Endothelial cell (in vitro differentiated cells): Measurements from ENCODE around the gene CD58. TPM values are rescaled to one million over a fixed set of nuclear protein-coding genes. Genes with fewer than 3 reads are reported as not detected.

Experiments used
- DNase-seq: peaks from one replicate; pipeline ENCODE4 v3.0.0; 2021; ENCODE audit warnings: low spot score
- H3K27ac Mint-ChIP-seq: one replicate; pipeline ENCODE4 v1.8.0; 2021; ENCODE audit warnings: mixed read lengths, inconsistent platforms; ENCODE audit not compliant: unreplicated experiment
- H3K27me3 Mint-ChIP-seq: one replicate; pipeline ENCODE4 v1.8.0; 2021; ENCODE audit warnings: mild to moderate bottlenecking, moderate library complexity, mixed read lengths, inconsistent platforms; ENCODE audit not compliant: unreplicated experiment
- H3K36me3 Mint-ChIP-seq: one replicate; pipeline ENCODE4 v1.8.0; 2021; ENCODE audit warnings: mild to moderate bottlenecking, low read depth, mixed read lengths, inconsistent platforms; ENCODE audit not compliant: unreplicated experiment
- H3K4me1 Mint-ChIP-seq: one replicate; pipeline ENCODE4 v1.8.0; 2021; ENCODE audit warnings: mild to moderate bottlenecking, mixed read lengths, inconsistent platforms; ENCODE audit not compliant: unreplicated experiment
- H3K4me3 Mint-ChIP-seq: one replicate; pipeline ENCODE4 v1.8.0; 2021; ENCODE audit warnings: mild to moderate bottlenecking, mixed read lengths, inconsistent platforms; ENCODE audit not compliant: unreplicated experiment
- H3K9me3 Mint-ChIP-seq: one replicate; pipeline ENCODE4 v1.8.0; 2021; ENCODE audit warnings: mixed read lengths, inconsistent platforms; ENCODE audit not compliant: unreplicated experiment
- total RNA-seq: library from RNA; stranded (reverse); fragmentation: NEBNext Ultra II Directional; extraction: Animal tissue kit (Norgen Biotek cat#: 25700); gene quantifications from one replicate; pipeline ENCODE4 v1.2.1, GENCODE V29; 2021; ENCODE audit not compliant: unreplicated experiment
- TF ChIP-seq, protein P1 (sequence below): fragments of 200-600 bp; sonication (generic); IDR thresholded peaks from one replicate; pipeline ENCODE4 v1.5.0; 2021; ENCODE audit warnings: antibody characterized with exemption; ENCODE audit not compliant: unreplicated experiment

Gene CD58
- total RNA-seq, 1 donor from 2014 or later = 9.0 TPM

DNA sequence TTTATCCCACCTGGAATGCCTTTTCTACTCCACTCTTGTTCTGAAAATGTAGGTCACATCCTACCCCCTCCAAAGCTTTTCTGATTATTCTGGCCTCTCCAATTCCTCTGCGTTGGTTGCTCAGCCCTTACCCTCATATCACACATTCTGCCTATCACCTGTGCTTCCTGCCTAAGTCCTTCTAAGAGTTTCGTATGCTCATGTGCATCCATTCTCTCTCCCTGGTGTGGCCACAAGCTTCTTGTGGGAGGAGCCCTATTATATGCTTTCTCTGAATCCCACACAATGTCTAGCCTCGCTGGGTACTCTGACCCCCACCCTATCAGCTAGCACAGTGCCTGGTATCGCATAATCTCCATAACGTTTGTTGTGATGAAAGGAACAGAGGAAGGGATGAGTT lies 54.2 kb downstream of the CD58 start:
- H3K4me3 Mint-ChIP-seq = no peak overlapping the region
- H3K9me3 Mint-ChIP-seq = no peaks in the 10 kb centered on the region
- DNase-seq = no peak

DNA sequence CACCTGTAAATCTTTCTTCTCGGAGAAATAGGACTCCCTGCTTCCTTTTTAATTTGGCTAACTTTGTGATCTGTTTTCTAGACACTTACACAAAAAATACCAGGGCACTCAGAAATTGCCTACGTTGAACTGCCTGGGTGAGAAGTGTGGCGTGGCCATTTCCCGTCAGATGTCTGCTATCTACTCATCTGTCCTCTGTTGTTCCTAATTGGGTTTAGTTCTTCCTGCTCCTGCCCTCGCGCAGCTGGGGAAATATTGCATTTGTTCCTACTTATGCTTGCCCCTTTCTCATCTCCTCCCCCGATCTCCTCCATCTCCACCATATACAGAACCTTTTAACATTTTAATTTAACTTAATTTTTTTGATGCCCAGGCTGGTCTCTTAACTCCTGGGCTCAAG lies 55.1 kb downstream of the CD58 start:
- no peak for DNase-seq
- peaks cover 4% of the 10 kb centered on the region for H3K9me3 Mint-ChIP-seq
- H3K4me1 Mint-ChIP-seq = peaks cover 11% of the 10 kb centered on the region
- peaks cover 5% of the 10 kb centered on the region for H3K27me3 Mint-ChIP-seq
- TF ChIP-seq, protein P1, sequence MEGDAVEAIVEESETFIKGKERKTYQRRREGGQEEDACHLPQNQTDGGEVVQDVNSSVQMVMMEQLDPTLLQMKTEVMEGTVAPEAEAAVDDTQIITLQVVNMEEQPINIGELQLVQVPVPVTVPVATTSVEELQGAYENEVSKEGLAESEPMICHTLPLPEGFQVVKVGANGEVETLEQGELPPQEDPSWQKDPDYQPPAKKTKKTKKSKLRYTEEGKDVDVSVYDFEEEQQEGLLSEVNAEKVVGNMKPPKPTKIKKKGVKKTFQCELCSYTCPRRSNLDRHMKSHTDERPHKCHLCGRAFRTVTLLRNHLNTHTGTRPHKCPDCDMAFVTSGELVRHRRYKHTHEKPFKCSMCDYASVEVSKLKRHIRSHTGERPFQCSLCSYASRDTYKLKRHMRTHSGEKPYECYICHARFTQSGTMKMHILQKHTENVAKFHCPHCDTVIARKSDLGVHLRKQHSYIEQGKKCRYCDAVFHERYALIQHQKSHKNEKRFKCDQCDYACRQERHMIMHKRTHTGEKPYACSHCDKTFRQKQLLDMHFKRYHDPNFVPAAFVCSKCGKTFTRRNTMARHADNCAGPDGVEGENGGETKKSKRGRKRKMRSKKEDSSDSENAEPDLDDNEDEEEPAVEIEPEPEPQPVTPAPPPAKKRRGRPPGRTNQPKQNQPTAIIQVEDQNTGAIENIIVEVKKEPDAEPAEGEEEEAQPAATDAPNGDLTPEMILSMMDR = no peak
- H3K4me3 Mint-ChIP-seq = no peak overlapping the region
- H3K36me3 Mint-ChIP-seq = peaks cover 10% of the 10 kb centered on the region
- H3K27ac Mint-ChIP-seq = no peak overlapping the region

More for the DNA sequence above, 54.2 kb downstream of the CD58 start:
- H3K4me1 Mint-ChIP-seq = peaks cover 11% of the 10 kb centered on the region
- H3K27ac Mint-ChIP-seq = no peak overlapping the region
- H3K36me3 Mint-ChIP-seq = peaks cover 4% of the 10 kb centered on the region
- H3K27me3 Mint-ChIP-seq = peaks cover 5% of the 10 kb centered on the region
- TF ChIP-seq, protein P1 = no peak

DNA sequence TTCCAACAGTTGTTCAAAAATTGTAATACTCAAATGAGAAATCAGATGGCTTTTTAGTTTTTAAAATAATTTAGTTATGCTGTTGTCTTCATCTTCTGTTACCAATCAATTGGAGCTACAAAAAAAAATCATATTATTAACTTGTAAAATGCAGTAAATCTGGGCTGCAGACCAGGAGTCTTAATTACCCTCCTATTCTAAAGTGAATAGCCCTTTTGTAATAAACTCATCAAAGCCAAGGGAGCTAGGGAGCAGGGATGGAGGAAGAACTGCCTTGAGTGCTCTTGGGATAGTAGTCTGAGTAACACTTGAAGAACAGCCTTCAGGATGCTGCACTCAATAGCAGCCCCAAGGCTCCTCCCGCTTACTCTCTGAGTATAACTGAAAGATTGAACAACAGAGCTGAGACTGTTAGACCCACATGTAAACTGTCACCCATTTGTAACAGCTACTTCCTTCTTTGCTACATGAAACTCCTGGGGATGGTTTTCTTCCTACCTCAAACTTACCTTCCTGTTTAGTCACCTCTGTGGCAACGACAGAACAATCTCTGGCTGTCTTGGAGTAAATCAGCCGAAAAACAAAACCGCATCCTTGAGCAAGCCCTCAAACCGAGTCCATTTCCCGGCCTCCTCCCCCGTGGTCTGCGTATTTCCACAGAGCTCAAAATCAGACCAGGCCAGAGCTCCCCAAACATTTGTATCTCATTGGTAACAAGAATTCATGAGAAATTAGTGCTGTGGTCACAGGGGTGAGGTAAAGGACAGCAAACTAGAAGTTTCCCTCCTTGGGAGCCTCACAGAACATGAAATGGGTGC lies 55.9 kb downstream of the CD58 start:
- H3K36me3 Mint-ChIP-seq = peaks cover 10% of the 10 kb centered on the region
- no peak overlapping the region for H3K4me3 Mint-ChIP-seq
- TF ChIP-seq, protein P1 = no peak
- DNase-seq = no peak
- peaks cover 5% of the 10 kb centered on the region for H3K27me3 Mint-ChIP-seq
- no peak overlapping the region for H3K27ac Mint-ChIP-seq
- peaks cover 11% of the 10 kb centered on the region for H3K4me1 Mint-ChIP-seq
- H3K9me3 Mint-ChIP-seq = peaks cover 4% of the 10 kb centered on the region

DNA sequence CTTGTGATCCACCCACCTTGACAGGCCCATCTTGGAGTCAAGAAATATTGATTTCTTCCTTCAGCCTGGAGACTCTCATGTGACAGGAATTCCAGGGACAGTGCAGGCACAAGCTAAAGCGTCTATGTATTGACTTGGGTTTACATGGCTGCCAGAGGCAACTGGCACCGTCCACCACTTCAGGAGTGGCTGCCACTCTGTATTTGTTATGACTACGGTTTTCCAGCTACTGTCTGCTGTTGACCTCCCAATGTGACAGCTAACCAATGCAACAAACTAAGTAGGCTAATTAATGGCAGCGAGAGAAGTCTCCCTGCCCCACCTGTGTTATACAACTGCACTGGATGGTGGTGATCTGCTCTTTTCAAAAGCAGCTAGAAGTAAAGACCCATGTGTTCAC lies 56.9 kb downstream of the CD58 start:
- Mint-ChIP-seq H3K4me3 (no peak overlapping the region), H3K27ac (no peak overlapping the region), H3K36me3 (peaks cover 10% of the 10 kb centered on the region), H3K9me3 (peaks cover 4% of the 10 kb centered on the region), H3K4me1 (peaks cover 11% of the 10 kb centered on the region), H3K27me3 (peaks cover 5% of the 10 kb centered on the region)
- TF ChIP-seq, protein P1 = no peak
- DNase-seq = no peak

DNA sequence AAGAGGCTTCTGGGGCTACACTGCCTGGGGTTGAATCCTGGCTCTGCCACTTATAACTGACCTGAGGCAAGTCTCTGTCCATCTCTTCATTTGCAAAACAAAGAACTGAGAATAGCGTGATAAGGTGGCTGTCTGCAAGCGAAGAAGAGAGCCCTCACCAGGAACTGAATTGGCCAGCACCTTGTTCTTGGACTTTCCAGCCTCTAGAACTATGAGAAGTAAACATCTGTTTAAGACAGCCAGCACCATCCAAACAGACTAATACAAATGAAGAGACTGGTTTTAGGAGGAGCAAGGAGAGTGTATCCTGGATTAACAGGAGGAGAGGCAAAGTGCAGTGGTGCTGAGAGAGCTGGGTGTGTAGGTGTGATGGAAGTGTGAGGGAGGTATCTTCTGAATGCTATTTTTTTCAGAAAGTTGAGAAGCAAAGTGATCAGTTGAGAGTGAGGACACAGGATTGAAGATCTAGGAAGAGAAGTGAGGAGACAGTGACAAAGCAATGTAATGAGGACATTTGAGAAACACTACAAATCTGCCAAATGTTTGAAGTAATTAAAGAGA lies 59.3 kb downstream of the CD58 start:
- TF ChIP-seq, protein P1 = no peak
- peaks cover 3% of the 10 kb centered on the region for H3K27me3 Mint-ChIP-seq
- DNase-seq = no peak
- H3K9me3 Mint-ChIP-seq = peaks cover 4% of the 10 kb centered on the region
- H3K4me1 Mint-ChIP-seq = peaks cover 11% of the 10 kb centered on the region
- peaks cover 10% of the 10 kb centered on the region for H3K36me3 Mint-ChIP-seq
- no peak overlapping the region for H3K27ac Mint-ChIP-seq
- no peak overlapping the region for H3K4me3 Mint-ChIP-seq
